Astrocyte (in vitro differentiated cells and primary cell): ENCODE results near the gene DAP. TPM values are rescaled to one million over a fixed set of nuclear protein-coding genes. Genes with fewer than 3 reads are reported as not detected.

Source experiments
- DNase-seq: peaks from one replicate; pipeline ENCODE4 v3.0.0-alpha.2; 2010; ENCODE audit warnings: low read depth
- FAIRE-seq: peaks from 2 replicates; lab custom pipeline; 2011; peaks lifted over from hg19 to GRCh38; lab: Jason Lieb, UNC
- H2AFZ ChIP-seq: 2 replicates; pipeline ENCODE4 v1.6.0; 2012; ENCODE audit warnings: low read depth, low read length, inconsistent platforms
- H3K27ac ChIP-seq: 2 replicates; pipeline ENCODE4 v1.5.1; 2011; ENCODE audit warnings: low read depth, low read length, inconsistent platforms
- H3K27me3 ChIP-seq: 2 replicates; pipeline ENCODE4 v1.6.0; 2011; ENCODE audit warnings: low read length, inconsistent platforms; ENCODE audit not compliant: insufficient read depth
- H3K36me3 ChIP-seq: 2 replicates; pipeline ENCODE4 v1.5.1; 2011; ENCODE audit warnings: low read length, inconsistent platforms; ENCODE audit not compliant: insufficient read depth
- H3K4me1 ChIP-seq: 2 replicates; pipeline ENCODE4 v1.5.1; 2011; ENCODE audit warnings: low read length, inconsistent platforms; ENCODE audit not compliant: insufficient read depth
- H3K4me2 ChIP-seq: 2 replicates; pipeline ENCODE4 v1.6.0; 2012; ENCODE audit warnings: low read length, inconsistent platforms
- H3K4me3 ChIP-seq: 2 replicates; pipeline ENCODE4 v1.5.1; 2011; ENCODE audit warnings: low read depth, mild to moderate bottlenecking, low read length, inconsistent platforms; ENCODE audit not compliant: insufficient read depth
- H3K79me2 ChIP-seq: 2 replicates; pipeline ENCODE4 v1.6.0; 2012; ENCODE audit warnings: mild to moderate bottlenecking, low read length, inconsistent platforms; ENCODE audit not compliant: insufficient read depth
- H3K9ac ChIP-seq: 2 replicates; pipeline ENCODE4 v1.6.0; 2012; ENCODE audit warnings: mild to moderate bottlenecking, low read length, inconsistent platforms
- H3K9me3 ChIP-seq: 2 replicates; pipeline ENCODE4 v1.5.1; 2012; ENCODE audit warnings: low read depth, mild to moderate bottlenecking, low read length, inconsistent platforms; ENCODE audit not compliant: insufficient read depth
- H4K20me1 ChIP-seq: 2 replicates; pipeline ENCODE4 v1.6.0; 2012; ENCODE audit warnings: low read length, inconsistent platforms; ENCODE audit not compliant: insufficient read depth
- H3K27ac Mint-ChIP-seq: one replicate; pipeline ENCODE4 v1.8.0; 2021; ENCODE audit warnings: mild to moderate bottlenecking, mixed read lengths; ENCODE audit not compliant: unreplicated experiment
- H3K27me3 Mint-ChIP-seq: one replicate; pipeline ENCODE4 v1.8.0; 2021; ENCODE audit warnings: low read depth, mixed read lengths; ENCODE audit not compliant: unreplicated experiment
- H3K36me3 Mint-ChIP-seq: one replicate; pipeline ENCODE4 v1.8.0; 2021; ENCODE audit warnings: low read depth, mixed read lengths; ENCODE audit not compliant: unreplicated experiment
- H3K4me1 Mint-ChIP-seq: one replicate; pipeline ENCODE4 v1.8.0; 2021; ENCODE audit warnings: low read depth, mixed read lengths; ENCODE audit not compliant: unreplicated experiment
- H3K4me3 Mint-ChIP-seq: one replicate; pipeline ENCODE4 v1.8.0; 2021; ENCODE audit warnings: mild to moderate bottlenecking, moderate library complexity, mixed read lengths; ENCODE audit not compliant: unreplicated experiment
- H3K9me3 Mint-ChIP-seq: one replicate; pipeline ENCODE4 v1.8.0; 2021; ENCODE audit warnings: mild to moderate bottlenecking, mixed read lengths; ENCODE audit not compliant: unreplicated experiment
- CTCF ChIP-seq: IDR thresholded peaks from 2 replicates; pipeline ENCODE4 v1.5.1; 2011; ENCODE audit warnings: low read depth, mild to moderate bottlenecking, inconsistent platforms, low read length, moderate library complexity; ENCODE audit not compliant: insufficient read depth
- EZH2 ChIP-seq: IDR thresholded peaks from 2 replicates; pipeline ENCODE4 v1.6.1; 2012; ENCODE audit warnings: mild to moderate bottlenecking, low read length, inconsistent platforms; ENCODE audit not compliant: insufficient read depth
- total RNA-seq: library from RNA; stranded (reverse); gene quantifications from 2 replicates; pipeline ENCODE4 v1.2.1, GENCODE V29; 2021

The DAP gene
- total RNA-seq, 1 donor from 2014 or later = 239 TPM

DNA sequence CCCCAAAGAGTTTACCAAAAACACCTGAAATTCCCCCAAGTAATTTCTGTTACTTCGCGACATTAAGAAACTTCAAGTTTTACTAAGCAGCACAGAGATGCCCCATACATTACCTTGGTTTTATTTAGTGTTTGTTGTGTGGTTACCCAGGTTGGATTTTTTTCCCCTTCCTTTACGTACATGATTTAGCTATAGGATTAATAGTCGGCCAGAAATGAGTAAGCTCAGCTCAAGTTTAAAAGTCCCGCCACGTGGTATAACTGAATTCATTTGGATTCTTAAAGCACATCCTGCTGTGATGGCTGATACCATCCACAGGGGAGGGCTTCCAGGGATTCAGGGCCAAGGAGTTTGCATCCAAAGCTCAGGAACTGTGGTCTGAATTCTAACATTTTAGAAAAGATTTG lies 75.9 kb downstream of the DAP start:
- peaks cover 11% of the 10 kb centered on the region for H3K4me1 ChIP-seq
- H3K4me2 ChIP-seq = no peak overlapping the region
- H3K36me3 ChIP-seq = peaks cover 15% of the 10 kb centered on the region
- H3K9ac ChIP-seq = no peak overlapping the region
- H3K4me3 Mint-ChIP-seq = no peak overlapping the region
- H3K9me3 Mint-ChIP-seq = peaks cover 10% of the 10 kb centered on the region
- DNase-seq = no peak
- H3K79me2 ChIP-seq = peaks cover 25% of the 10 kb centered on the region
- TF ChIP-seq CTCF = no peak
- no peak for TF ChIP-seq EZH2
- H2AFZ ChIP-seq = no peak overlapping the region
- H3K27ac ChIP-seq = no peak overlapping the region
- no peaks in the 10 kb centered on the region for H3K9me3 ChIP-seq
- H3K27ac Mint-ChIP-seq = no peak overlapping the region
- FAIRE-seq = no peak
- H4K20me1 ChIP-seq = peaks cover 14% of the 10 kb centered on the region
- H3K27me3 Mint-ChIP-seq = no peaks in the 10 kb centered on the region
- no peak overlapping the region for H3K4me3 ChIP-seq
- H3K36me3 Mint-ChIP-seq = peaks cover 47% of the 10 kb centered on the region
- no peaks in the 10 kb centered on the region for H3K27me3 ChIP-seq
- peaks cover 14% of the 10 kb centered on the region for H3K4me1 Mint-ChIP-seq

DNA sequence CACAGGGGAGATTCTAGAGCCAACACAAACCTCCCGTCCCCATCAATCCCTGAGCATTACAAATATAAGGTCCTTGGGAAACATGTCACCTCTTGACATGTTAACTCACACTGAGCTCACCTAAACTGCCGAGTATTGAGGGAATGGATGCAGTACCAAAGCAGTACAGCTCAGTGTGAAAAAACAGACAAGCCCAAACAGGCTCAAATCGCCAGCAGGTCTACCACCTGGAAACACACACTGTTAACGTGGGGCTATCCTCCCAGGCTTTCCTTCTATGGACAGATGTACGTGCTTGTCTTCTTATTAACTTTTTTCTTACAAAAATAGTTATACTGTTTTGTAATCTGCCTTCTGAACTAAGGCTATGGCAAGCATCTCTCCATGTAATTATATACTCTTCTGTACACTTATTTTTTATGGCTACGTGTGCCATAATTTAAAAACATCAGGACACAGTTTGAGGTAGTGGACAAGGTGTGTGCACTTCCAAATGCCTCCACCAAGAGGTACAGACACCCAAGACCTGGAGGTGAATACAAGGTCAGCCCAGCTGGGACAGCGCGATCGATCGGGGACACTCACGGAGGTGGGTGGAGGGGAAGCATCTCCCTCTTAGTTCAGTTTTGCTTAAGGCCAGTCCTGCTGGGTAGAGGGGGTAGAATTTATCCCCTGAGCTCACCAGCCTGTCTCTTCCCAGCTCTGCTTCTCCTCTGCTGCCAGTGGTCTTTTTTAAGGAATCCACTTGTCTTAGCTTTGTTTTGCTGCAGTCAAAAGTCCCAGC lies 76.5 kb downstream of the DAP start:
- H3K36me3 ChIP-seq = peaks cover 16% of the 10 kb centered on the region
- Mint-ChIP-seq H3K27ac (no peak overlapping the region), H3K4me3 (no peak overlapping the region), H3K4me1 (peaks cover 7% of the 10 kb centered on the region), H3K36me3 (peaks cover 51% of the 10 kb centered on the region), H3K9me3 (peaks cover 10% of the 10 kb centered on the region), H3K27me3 (no peaks in the 10 kb centered on the region)
- no peak overlapping the region for H3K9ac ChIP-seq
- no peak overlapping the region for H3K4me2 ChIP-seq
- H3K27me3 ChIP-seq = no peaks in the 10 kb centered on the region
- FAIRE-seq (no peak), DNase-seq (no peak)
- H3K27ac ChIP-seq = no peak overlapping the region
- TF ChIP-seq CTCF = no peak
- no peak for TF ChIP-seq EZH2
- H3K4me3 ChIP-seq = no peak overlapping the region
- peaks cover 14% of the 10 kb centered on the region for H4K20me1 ChIP-seq
- peaks cover 20% of the 10 kb centered on the region for H3K79me2 ChIP-seq
- no peaks in the 10 kb centered on the region for H3K9me3 ChIP-seq
- H2AFZ ChIP-seq = no peak overlapping the region
- H3K4me1 ChIP-seq = peaks cover 6% of the 10 kb centered on the region
